ENCODE results near the gene SNN.

SNN gene

DNA sequence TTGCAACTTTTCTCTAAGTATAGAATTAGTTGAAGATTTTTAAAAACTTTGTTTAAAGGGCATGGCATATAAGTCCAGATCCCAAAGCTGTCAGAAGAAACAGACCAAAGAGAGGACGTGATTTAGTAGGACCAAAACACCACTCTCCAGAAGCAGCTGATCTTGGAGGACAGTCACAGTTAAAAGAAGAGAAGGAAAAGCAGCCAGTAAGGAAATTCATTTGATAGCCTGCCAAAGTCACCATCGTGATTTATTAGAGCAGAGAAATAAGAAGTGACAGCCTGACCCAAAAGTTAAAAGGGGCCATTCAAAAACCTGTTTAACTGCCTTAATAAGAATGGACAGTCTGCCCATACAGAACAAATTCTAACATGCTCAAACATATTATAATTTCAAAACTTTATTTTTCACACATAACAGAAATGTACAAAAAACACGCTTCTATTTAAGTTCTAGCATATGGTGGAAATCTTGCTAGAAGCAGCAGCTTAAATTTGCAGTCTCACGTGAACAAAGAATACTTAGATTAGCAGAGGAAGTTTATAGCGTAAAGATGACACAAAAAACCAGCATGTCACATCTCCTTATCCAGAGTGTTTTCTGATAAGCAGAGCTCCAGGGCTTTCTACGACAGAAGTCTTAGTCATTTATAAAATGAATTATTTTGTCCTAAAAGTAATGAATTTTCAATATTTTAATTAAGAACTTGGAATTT, 37.2 kb downstream of the SNN start:
- no peak for DNase-seq

DNA sequence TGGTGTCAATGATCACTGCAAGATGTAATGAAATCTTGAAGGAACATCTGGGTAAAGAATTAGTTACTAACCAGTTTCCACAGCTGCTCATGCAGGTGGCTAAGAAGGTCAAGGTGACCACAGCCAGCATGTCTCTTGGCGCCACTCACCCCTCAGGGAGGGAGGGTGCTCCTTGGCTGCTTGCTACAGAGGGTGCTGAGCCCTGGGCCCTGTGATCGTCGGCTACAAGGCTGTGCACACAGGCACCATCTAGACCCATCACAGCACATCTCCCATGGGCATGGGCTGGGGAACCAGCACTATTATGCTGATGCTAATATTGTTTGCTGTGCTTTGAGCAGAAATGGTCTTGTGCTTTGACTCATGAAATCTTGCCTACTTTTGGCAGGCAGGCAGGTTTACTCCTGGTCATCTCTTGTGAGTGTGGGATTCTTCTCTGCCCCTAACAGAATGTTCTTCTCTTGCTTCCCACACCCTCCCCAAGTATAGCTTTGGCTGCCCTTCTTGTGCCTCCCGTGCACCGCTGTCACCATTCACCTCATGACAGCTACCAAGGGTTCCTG, 38.0 kb downstream of the SNN start:
- DNase-seq = no peak

- DNase-seq = no peak
These were observed 39.5 kb downstream of the SNN start for GRCh38 chr16:11707679-11708197.

DNA sequence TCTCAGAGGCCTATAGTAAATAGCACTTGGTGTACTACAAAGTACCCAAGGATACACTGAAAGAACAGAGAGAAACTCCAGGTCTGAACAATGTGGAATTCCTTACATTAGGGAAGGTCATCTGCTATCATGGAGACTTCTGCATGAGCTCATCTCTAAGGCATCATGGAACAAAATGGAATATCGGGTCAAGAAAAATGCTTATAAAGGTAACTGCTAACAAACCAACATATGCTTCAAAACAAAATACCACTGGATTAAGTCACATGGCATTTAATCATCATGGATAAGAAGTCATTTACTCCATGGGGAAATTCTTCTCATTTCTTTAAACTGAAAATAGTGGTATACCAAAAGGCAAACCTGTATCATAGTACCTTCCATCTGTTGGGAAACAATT, 40.2 kb downstream of the SNN start:
- DNase-seq = no peak

DNA sequence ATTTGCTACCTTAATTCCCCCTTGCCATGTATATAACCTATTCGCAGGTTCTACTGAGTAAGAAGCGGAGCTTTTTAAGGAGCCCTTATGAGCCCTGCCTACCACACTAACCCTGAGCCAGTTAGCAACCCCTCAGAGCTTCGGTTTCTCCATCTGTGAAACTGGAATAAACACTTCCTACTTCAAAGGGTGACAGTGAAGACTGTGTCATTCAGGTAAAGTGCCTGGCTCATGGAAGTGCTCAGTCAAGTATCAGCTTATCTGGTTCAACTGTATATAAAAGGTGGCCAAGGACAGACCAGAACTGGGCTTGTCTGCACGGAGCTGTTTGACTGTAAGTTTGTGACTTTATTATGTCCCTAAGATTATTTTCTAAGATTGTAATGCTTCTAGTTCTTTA, 43.4 kb downstream of the SNN start:
- no peak for DNase-seq

DNA sequence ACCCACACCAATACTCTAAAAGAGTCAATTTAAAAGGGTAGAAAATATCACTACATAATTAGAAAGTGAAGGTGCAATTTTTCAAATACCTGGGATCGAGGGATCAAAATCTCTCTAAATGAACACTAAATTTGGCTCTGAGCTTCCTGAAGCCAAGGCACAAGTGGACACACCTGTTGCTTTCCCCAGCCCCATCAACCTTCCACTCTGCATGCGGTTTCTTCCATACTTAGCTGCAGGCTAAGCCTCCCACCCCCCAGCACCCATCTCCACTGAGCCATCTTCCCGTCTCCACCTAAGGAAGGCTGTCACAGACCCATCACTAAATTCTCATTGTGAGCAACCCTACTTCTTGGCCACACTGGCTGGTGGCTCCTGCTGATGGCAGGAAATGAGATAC, 43.9 kb downstream of the SNN start:
- DNase-seq = no peak

DNA sequence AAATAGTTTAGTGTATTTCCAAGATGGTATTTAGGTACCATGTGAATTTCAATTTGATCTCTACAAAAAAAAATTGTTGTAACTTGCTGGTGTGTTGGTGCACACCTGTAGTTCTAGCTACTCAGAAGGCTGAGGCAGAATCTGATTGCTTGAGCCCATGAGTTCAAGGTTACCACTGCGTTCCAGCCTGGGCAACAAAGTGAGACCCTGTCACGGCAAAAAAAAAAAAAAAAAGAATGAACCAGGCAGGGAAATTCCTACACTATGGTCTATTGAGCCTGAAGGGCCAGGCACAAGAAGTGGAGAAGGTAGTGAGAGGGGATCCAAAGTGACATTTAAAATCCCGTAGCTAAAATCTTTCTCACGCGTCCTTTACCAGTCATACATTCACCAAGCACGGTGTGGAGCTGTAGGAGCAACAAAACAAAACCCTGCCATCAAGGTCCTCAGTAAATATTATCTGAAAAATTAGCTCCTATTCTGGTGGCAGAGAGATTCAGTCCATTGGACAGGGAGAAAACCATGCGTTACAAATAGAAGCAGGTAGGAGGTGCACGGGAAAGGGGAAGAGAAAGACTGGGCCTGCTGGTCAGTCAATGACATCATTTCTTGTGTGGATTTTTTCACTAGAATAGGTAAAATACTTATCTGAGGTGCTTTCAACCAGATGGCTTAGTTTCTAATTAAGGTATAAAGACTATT, 47.1 kb downstream of the SNN start:
- no peak for DNase-seq

DNA sequence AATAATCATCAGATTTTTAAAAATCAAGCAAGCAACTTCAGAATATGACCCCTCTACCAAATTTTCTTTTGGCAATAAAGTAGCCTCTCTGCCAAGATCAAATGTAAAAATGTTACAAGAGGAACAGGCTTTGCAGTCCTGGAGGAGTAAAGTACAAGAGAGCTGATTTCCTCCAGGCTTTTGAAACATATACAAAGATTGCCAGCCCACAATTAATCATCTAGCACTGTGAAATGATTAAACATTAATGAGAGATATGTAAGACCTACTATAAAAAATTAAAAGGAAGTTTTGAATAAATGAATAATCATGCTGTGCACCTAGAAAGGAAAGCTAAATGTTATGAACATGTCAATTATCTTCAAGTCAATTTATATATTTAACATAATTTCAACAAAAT, 48.1 kb downstream of the SNN start:
- DNase-seq = no peak

GRCh38 chr16:11717811-11718210, 49.6 kb downstream of the SNN start:
- no peak for DNase-seq

DNA sequence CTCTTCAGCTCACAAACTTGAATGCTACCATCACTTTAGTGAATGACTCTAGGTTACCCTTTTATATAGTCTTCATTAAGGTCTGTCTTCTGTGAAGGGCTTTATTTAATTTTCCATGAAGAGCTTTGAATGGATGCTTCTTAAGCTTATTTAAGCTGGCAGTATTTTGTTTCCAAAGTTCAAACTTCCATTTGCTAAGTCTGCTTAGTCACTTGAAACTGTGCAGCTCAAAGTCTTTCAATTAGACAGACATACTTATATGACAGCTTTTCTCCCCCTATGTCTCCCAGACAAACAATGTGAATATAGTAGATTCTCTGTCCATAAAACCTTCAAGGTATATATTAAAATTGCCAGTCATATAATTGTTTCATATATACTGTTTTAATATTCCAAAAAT, 50.9 kb downstream of the SNN start:
- DNase-seq = no peak

- no peak for DNase-seq
These were observed 51.5 kb downstream of the SNN start for GRCh38 chr16:11719762-11720161.

GRCh38 chr16:11721781-11722467, 53.7 kb downstream of the SNN start:
- no peak for DNase-seq

DNA sequence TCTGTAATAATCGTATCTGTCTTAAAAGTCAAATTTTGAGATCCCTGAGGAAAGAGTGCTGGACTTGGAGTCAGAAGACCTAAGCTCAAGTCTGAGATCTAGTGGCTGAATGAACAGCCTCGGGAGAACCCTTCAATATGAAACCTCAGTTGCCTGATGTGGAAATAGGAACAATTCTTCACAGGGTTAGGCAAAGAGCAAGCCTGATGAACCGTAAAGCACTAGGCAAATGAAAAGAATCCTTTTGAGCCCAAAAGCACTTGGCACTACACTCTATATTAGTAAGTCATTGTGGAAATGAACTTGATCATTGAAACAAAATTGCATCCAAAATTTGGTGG, 54.2 kb downstream of the SNN start:
- DNase-seq = no peak

DNA sequence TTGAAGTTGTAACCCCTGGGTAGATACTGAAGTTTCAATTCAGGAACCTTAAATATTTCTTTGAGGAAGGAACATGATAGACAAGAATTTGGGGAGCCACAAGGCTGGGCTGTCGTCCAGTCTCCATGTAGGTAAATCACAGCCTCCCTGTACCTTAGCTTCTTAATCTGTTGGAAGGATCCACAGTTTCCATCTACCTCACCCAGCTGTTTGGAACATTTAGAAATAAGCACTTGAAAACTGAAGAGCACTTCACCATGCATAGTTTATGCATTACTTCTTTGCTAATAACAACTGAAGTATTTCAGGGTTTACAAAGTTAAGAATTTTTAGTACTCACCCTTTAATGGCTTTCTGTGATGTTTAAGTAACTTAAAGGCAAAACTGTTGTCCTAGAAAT, 57.2 kb downstream of the SNN start:
- DNase-seq = peak; percentile 49

DNA sequence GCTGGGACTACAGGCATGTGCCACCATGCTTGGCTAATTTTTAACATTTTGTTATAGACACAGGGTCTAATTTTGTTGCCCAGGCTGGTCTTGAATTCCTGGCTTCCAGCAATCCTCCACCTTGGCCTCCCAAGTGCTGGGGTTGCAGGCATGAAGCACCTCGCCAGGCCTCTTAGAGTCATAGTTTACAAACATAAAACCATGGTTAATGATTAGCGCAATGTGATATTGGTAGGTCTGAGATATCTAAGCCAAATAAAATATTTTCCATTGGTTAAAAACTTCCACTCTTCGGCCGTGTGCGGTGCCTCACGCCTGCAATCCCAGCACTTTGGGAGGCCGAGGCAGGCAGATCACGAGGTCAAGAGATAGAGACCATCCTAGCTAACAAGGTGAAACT, 57.8 kb downstream of the SNN start:
- DNase-seq = no peak

- no peak for DNase-seq
These were observed 59.7 kb downstream of the SNN start for GRCh38 chr16:11727796-11728543.
